GM18505 (cell line): ENCODE results near the gene CGREF1.

Source experiments
- ATAC-seq: cut with Tn5 transposase; IDR thresholded peaks from one replicate; pipeline ENCODE4 v1.9.1; 2021; ENCODE audit not compliant: unreplicated experiment
- POLR2A ChIP-seq: IDR thresholded peaks from 4 replicates; pipeline ENCODE4 v1.6.1; 2011; ENCODE audit warnings: borderline replicate concordance; ENCODE audit not compliant: insufficient read depth, insufficient read length; ENCODE audit errors: extremely low read depth

CGREF1 gene

DNA sequence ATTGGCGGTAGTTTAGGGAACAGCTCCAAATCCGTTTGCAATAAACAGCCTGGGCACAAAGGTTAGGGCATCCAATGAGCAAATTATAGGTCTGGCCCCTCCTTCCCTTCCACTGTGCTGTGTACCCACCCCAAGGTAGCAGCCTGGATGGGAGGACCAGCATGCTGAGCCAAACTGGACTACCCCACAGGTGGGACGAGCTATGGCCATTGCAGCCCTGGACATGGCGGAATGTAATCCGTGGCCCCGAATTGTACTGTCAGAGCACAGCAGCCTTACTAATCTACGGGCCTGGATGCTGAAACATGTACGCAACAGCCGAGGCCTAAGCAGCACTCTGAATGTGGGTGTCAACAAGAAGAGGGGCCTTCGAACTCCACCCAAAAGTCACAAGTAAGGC, 60.7 kb downstream of the CGREF1 start:
- no peak for TF ChIP-seq POLR2A
- ATAC-seq: no peak

DNA sequence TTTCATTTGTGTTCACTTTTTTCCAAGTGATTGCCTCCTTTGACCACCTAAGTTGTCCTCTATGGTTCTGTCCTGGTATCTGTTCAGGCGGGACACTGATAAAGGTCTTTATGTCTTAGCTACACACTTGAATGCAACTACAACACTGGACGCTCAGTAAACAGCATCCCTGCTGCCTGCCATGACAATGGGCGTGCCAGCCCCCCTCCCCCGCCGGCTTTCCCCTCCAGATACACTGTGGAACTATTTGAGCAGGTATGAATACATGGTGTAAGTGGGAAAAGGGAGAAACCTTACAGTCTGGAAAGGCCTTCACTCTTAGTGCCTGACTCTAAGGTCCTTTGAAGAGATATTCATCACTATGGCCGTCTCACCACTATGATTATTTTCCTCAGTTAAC, 61.7 kb downstream of the CGREF1 start:
- ATAC-seq: no peak
- TF ChIP-seq POLR2A: no peak

DNA sequence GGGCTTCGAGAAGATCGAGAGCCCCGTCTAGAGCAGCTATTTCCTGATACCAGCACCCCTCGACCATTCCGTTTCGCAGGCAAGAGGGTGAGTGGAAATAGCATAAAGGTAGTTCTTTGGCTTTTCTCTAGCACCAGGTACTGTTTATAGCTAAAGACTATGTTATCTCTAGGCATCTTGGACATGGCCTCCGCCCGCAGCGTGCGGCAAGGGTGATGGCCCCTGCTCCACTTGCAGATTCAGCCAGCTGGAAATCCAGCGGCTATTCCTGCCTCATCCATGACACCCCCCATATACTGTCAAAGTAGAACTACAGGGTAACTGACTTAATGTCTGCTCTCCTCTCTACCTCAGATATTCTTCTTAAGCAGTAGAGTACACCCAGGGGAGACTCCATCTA, 64.2 kb downstream of the CGREF1 start:
- TF ChIP-seq POLR2A: no peak
- no peak for ATAC-seq

DNA sequence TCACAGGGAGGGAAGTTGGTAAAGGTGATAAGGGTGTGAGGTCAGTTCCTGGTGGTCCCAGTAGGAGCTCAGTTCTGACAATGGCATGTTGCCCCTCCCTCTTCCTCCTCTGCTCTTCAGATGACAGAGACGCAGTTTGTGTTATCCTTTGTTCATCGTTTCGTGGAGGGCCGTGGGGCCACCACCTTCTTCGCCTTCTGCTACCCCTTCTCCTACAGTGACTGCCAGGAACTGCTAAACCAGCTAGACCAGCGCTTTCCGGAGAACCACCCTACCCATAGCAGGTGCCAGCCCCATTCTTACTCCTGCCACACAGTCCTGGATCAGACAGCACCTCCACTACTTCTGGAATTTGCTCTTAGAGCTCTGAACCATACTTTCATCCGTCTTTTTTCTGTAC, 65.2 kb downstream of the CGREF1 start:
- no peak for ATAC-seq
- TF ChIP-seq POLR2A: no peak

DNA sequence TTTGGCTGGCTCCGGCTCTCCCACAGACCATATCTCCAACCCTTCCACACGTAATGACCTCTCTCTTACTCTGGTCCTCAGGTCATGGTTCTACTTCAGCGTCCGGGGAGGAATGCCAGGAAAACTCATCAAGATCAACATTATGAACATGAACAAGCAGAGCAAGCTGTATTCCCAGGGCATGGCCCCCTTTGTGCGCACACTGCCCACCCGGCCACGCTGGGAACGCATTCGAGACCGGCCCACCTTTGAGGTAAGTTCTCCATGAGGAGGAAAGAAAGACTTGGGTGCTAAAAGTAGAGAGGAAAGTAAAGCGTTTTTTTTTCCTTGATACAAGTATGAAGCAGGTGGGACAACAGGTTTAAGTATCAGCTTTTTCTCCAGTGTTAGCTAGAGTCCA, 65.6 kb downstream of the CGREF1 start:
- TF ChIP-seq POLR2A: no peak
- no peak for ATAC-seq

DNA sequence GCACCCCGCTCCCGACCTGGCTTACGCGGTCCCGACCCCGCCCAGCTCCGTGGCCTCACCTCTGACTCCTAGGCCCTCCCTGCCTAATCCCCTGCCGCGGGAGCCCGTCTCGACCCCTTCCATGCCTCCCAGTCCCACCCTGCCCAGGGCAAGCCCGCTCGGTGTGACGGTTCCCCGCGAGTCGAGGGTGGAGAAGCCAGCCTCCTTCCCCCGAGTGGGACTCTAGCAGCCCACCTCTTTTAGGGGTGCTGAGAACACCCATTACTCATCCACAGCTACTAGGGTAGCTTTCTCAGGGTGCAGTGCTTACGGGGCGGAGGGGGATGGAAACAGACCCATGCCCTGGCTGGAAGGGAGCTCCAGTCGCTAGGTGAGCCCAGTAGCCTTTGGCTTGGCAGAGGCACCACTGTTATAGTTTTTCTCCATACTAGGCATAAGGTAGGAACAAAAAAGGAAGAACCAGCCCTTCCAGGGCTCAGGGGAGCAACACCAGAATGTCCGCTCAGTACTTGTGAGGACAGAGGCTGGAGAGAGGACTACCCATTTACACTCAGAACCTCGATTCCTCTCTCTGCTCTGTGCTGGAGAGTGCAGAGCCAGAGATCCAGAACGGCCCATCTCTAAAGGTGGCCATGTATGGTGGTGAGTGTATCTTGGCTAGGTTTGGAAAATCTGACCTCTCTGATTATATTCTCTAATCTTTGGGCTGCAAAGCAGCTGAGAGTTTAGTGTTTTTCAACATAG, 66.9 kb downstream of the CGREF1 start:
- no peak for TF ChIP-seq POLR2A
- no peak for ATAC-seq

DNA sequence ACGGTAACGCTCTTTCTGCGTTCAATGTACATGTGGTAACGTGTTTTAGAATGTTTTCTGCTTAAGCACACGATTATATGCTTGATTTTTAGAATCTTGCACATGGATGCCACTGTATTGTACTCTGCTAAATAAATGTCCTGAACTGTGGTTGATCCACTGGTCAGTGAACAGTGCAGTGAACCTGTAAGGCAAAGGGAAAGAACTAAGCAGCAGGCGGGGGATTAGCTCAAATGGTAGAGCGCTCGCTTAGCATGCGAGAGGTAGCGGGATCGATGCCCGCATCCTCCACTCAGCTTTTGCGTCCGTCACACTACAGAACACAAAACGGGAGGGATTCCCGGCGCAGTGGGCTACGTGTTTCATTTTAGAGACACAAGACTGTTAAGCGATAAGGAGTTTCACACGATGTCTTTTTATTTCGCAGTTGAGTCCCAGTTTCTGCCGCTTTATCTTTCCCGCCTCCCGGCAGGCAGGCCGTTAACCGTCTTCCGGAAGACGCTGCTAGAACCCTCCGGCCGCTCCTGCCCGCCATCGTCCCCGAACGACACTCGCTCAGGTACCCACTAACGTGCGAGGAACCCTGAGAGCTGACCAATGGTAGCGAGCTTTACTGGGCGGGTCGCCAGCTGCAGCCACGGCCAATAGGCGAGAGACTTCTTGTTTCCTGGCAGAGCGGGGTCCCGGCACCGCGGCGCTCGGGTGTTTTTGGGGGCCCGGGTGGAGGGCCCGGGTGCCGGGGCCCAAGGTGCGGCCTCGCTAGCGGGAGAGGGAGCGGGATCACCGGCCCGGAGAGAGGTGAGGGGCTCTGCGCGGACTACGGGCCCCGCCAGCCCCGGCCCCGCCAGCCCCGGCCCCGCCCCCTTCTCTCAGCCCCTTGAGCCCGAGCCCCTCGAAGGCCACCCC, 67.7 kb downstream of the CGREF1 start, which contains the start of gene AGBL5:
Gene AGBL5 (plus strand): TSS at position 673 of the 906 bp plus-strand sequence. CDS start 1,291 bp downstream, outside the sequence.
- peak; percentile 63 for ATAC-seq
- TF ChIP-seq POLR2A: peak; percentile 84
